Stimulated activated naive CD4-positive, alpha-beta T cell (primary cell): ENCODE measurements around the gene YKT6.
"Not testable (repeated sequence)": the region's sequence is repeated elsewhere in the genome, so short reads cannot be mapped to it uniquely, and the experiment has no call there.

Source experiments
- DNase-seq, 6 experiments: peaks; one replicate each; lab custom pipeline; 2025; lab: John Stamatoyannopoulos, UW

The YKT6 gene

DNA sequence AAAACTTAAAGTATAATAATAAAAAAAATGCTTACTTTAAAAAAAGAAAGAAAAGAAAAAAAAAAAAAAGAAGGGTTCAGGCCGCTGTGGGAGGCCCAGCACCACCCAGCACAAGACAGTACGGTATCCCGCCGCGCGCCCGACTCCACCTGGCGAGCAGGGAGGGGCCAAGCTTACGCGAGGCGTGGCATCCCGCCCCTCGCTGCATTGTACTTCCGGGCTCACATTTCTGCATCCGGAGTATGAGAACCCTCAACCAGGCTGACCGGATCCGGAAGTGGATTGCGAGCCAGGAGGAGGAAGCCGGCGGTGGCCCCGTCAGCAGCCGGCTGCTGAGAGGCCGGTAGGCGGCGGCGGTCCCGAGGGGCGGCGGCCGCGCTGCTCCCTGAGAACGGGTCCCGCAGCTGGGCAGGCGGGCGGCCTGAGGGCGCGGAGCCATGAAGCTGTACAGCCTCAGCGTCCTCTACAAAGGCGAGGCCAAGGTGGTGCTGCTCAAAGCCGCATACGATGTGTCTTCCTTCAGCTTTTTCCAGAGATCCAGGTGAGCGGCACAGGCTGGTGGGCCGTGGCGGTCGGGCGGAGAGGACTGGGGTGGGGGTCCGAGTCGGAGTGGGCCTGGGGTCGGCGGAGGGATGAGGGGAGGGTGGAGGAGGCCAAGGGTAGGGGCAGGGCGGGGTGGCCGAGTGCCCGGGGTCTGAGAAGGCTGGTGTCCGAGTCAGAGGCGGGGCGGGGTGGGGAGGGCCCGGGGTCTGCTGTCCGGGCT, at the start of gene YKT6:
TSS of gene YKT6 (plus strand) at position 280 of the 763 bp plus-strand sequence. CDS start at position 438, 158 bp downstream.
- DNase-seq, result peak; percentile 83 to 95 (median 92)

DNA sequence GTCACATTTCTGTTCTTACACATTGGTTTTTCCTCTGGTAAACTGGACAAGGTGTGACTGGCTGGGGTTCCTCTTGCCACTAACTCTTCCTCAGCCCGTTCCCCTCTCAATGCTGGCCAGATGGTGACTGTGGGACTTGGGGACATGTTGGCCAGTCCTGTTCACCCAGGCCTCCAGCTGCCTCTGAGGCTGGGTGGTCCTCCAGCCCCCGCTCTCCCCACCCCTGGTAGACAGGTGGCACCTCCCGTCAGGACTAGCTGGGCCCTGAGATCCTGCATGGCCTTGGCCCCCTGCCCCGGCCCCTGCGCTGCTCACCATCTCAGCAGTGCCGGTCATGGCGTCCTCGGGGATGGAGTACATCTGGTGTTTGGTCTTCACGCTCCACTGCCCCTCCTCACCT, 48.8 kb upstream of the YKT6 start:
- DNase-seq, result no peak

- no peak for DNase-seq
Observed at GRCh38 chr7:44152971-44153947, 47.5 kb upstream of the YKT6 start.

DNA sequence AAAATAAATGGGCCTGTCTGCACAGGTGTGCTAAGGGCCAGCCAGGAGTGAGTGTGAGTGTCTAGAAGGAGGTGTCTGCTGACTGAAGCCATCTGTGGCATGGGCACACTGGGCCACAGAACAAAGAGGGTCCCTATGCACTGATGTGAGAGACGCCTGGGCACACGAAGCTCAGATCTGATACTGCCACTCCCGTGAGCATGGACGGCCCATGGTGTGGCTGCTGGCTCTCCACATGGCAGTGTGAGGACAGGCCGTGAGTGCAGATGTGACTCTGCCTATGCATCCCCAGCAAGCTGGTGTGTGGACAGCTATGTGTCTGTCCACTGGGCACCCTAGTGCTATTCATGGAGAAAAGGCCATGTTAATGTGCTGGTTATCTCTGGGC, 46.8 kb upstream of the YKT6 start:
- no peak for DNase-seq

DNA sequence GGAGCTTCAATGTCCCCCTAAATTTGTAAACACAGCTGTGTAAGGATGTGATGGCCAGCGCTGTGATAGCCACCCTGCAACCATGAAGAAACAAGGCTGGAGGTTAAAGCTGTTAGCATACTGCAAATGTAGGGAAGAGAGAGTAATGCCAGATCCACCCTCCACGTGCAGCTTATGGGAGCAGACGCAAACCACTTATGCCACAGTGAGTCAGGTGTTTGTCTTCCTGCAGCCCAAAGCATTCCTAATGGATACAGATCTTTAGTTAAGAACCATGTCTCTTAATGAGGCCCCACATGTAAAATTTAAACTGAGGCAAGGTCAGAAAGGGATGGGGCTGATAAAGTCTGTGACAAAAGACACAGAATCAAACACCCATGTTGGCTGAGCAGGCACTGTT, 46.1 kb upstream of the YKT6 start:
- no peak for DNase-seq

GRCh38 chr7:44155191-44156185, 45.3 kb upstream of the YKT6 start:
- DNase-seq, result no peak

DNA sequence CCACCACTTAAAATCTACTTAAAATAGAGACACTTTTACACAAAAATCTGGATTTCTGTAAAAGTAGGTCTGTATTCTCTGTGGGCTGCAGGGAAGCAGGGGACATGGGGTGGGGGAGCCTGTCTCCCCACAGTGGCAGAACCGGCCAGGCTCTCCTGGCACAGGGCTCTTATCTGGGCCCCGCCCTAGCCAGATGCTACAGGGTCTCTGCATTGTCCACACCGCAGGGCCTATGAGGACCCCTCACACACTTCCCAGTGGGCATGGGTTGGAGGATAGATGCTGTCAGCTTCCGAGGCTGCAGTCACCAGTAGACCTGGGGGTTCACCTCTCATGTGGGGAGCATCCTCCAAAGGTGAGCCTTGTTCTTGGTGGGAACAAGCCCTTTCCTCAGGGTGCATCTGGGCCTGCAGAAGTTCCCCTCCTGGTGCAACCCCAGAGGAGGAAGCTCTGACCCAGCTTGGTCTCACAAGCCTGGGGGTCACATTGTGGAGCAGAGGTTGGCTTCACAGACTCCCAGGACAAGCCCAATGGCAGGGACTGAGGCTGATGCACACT, 44.2 kb upstream of the YKT6 start:
- no peak for DNase-seq

GRCh38 chr7:44157116-44158080, 43.4 kb upstream of the YKT6 start:
- DNase-seq, result no peak

- no peak for DNase-seq
Observed at GRCh38 chr7:44158096-44158872, 42.5 kb upstream of the YKT6 start.

- DNase-seq, result no peak
Observed at GRCh38 chr7:44158873-44159631, 41.7 kb upstream of the YKT6 start.

DNA sequence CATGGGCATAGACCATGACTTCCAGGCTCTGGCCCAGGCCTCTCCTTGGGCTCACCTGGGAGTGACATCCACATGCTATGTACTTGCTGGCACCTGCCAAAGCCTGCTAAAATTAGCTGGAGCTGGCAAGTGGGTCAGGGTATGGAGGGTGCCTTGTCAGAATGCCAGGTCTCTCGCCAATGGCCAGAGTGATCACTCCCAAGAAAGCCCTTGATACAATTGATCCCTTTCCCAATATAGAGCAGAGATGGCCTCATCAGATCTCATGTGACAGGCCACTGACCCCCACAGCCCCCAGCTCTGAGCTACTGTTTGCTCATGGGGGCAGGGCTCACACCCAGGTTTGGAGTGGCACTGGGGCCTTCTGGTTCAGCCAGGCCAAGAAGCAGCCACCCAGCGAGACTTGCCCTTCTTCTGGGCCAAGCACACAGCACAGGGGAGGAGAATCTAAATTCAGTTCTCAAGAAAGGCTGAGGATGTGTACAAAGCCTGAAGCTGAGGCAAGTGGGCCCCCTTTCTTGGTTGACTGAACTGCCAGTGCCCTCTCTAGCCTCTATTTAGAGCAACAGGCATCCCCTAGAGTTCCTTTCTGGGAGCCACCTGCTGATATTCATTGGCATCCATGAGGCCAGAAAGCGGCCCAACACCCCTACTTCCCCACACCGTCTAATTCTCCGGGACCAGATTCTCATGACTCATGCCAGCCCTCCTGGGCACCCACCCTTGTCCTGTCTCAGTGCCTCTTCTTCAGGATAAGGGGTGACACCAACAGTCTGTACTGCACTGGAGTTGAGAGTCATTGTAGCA, 40.8 kb upstream of the YKT6 start:
- DNase-seq, result no peak

DNA sequence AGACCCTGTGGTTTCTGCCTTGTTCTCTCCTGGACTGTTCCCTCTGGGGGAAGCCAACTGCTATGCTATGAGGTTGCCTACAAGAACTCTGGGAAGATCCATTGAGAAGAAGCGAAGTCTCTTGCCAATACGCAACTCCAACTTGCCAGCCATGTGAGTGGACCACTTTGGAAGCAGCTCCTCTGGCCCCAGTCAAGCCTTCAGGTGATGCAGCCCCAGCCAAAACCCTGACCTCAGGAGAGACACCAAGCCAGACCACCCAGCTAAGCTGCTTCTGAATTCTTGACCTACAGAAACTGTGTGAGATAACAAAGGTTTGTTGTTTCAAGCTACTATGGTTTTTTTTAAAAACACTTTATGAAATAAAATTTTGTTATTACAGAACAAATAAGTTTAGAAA, 39.4 kb upstream of the YKT6 start:
- no peak for DNase-seq

GRCh38 chr7:44162179-44162578, 38.6 kb upstream of the YKT6 start:
- no peak for DNase-seq

DNA sequence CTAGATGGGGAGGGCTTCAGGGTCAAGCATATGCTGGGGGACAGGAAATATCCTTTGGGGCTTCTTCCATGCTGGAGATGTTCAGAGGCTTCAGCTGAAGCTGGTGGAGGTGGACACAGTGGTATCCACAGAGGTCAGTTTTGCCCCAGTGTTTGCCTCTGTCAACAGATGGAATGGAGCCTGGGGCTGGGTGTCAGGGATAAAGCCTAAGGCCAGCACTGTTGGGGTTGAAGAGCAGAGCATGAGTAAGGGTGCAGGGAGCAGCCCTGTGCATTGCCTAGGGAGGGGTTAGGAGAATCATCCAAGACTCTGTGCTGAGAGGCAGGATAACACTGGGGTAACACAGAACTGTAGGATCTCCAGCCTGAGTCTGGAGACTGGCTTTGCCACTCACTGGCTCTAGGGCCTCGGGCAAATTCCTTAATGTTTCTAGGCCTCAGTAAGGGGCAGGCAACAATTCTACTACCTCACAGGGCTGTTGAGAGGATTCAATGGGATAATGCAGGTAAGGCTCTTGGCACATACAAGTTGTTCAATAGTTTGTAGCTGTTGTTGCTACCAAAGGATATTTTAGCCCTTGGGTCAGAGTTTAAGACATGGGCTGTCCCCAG, 37.9 kb upstream of the YKT6 start:
- no peak for DNase-seq

GRCh38 chr7:44163591-44163990, 37.2 kb upstream of the YKT6 start:
- no peak for DNase-seq

- DNase-seq, result no peak
Observed at GRCh38 chr7:44167920-44168319, 32.9 kb upstream of the YKT6 start.

DNA sequence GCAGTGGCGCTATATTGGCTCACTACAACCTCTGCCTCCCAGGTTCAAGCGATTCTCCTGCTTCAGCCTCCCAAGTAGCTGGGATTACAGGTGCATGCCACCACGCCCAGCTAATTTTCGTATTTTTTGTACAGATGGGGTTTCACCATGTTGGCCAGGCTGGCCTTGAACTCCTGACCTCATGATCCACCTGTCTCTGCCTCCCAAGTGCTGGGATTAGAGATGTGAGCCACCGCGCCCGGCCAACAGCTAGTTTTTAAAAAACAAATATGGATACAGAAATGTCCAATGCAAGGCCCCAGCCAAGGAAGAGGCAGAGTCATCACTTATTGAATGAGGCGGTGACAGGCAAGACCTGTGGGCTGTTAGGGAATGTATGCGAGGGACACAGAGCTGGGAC, 28.9 kb upstream of the YKT6 start:
- DNase-seq, result not testable (repeated sequence)
